HG03103 (cell line): ENCODE measurements around the gene PDE7B.

Experiments
- ATAC-seq: cut with Tn5 transposase; IDR thresholded peaks from one replicate; pipeline ENCODE4 v1.9.1; 2021; ENCODE audit warnings: low read depth; ENCODE audit not compliant: unreplicated experiment

Gene PDE7B

GRCh38 chr6:136016228-136017225 is 165.0 kb downstream of the PDE7B start:
- no peak for ATAC-seq

GRCh38 chr6:136020691-136021090 is 169.2 kb downstream of the PDE7B start:
- ATAC-seq, result no peak

GRCh38 chr6:136022224-136022874 is 170.8 kb downstream of the PDE7B start:
- no peak for ATAC-seq

GRCh38 chr6:136024711-136025110 is 173.2 kb downstream of the PDE7B start:
- no peak for ATAC-seq

GRCh38 chr6:136025736-136026135 is 174.2 kb downstream of the PDE7B start:
- no peak for ATAC-seq

- no peak for ATAC-seq
Observed at GRCh38 chr6:136030131-136030530, 178.6 kb downstream of the PDE7B start.

- ATAC-seq, result no peak
Observed at GRCh38 chr6:136031982-136032381, 180.5 kb downstream of the PDE7B start.

- ATAC-seq, result no peak
Observed at GRCh38 chr6:136033416-136033815, 181.9 kb downstream of the PDE7B start.

GRCh38 chr6:136034422-136034821 is 182.9 kb downstream of the PDE7B start:
- ATAC-seq, result no peak

GRCh38 chr6:136035378-136036070 is 184.0 kb downstream of the PDE7B start:
- ATAC-seq, result no peak

GRCh38 chr6:136036071-136036380 is 184.5 kb downstream of the PDE7B start:
- no peak for ATAC-seq

GRCh38 chr6:136036601-136037000 is 185.1 kb downstream of the PDE7B start:
- ATAC-seq, result no peak

- no peak for ATAC-seq
Observed at GRCh38 chr6:136037242-136037875, 185.9 kb downstream of the PDE7B start.

GRCh38 chr6:136037876-136038460 is 186.5 kb downstream of the PDE7B start:
- no peak for ATAC-seq

- no peak for ATAC-seq
Observed at GRCh38 chr6:136038531-136038930, 187.0 kb downstream of the PDE7B start.

GRCh38 chr6:136039185-136039584 is 187.7 kb downstream of the PDE7B start:
- ATAC-seq, result no peak

- no peak for ATAC-seq
Observed at GRCh38 chr6:136050475-136050874, 199.0 kb downstream of the PDE7B start.

GRCh38 chr6:136051140-136051775 is 199.8 kb downstream of the PDE7B start:
- ATAC-seq, result no peak

GRCh38 chr6:136052031-136052430 is 200.5 kb downstream of the PDE7B start:
- no peak for ATAC-seq

- ATAC-seq, result no peak
Observed at GRCh38 chr6:136058852-136059251, 207.4 kb downstream of the PDE7B start.
